Fibroblast of lung (primary cell): ENCODE measurements around the gene CAPN13. TPM values are rescaled to one million over a fixed set of nuclear protein-coding genes. Genes with fewer than 3 reads are reported as not detected.

ENCODE experiments used
- DNase-seq, 2 donors: peaks; one replicate each; pipeline versions ENCODE4 v3.0.0 to v3.0.0-alpha.2; 2010; ENCODE audit warnings: low read depth in 2 of 2
- H2AFZ ChIP-seq: 2 replicates; pipeline ENCODE4 v1.5.1; 2012; ENCODE audit warnings: low read length, control low read depth, inconsistent platforms
- H3K27ac ChIP-seq: 2 replicates; pipeline ENCODE4 v1.5.1; 2011; ENCODE audit warnings: low read length, control low read depth; ENCODE audit not compliant: insufficient read depth
- H3K27me3 ChIP-seq: 2 replicates; pipeline ENCODE4 v1.5.1; 2011; ENCODE audit warnings: mild to moderate bottlenecking, low read length; ENCODE audit not compliant: control insufficient read depth, insufficient read depth
- H3K36me3 ChIP-seq: 2 replicates; pipeline ENCODE4 v1.5.1; 2011; ENCODE audit warnings: low read length; ENCODE audit not compliant: control insufficient read depth, insufficient read depth
- H3K4me1 ChIP-seq: 2 replicates; pipeline ENCODE4 v1.5.1; 2011; ENCODE audit warnings: low read length; ENCODE audit not compliant: control insufficient read depth, insufficient read depth; ENCODE audit errors: extremely low read depth
- H3K4me2 ChIP-seq: 2 replicates; pipeline ENCODE4 v1.5.1; 2011; ENCODE audit warnings: low read length, control low read depth; ENCODE audit not compliant: insufficient read depth; ENCODE audit errors: extremely low read depth
- H3K4me3 ChIP-seq, 4 experiments: fragments of 200-600 bp in 1 of 4; sonication (generic) in 1 of 4; replicated peaks in 1 of 4; 2 replicates each; pipeline ENCODE4 v1.5.1; 2011 to 2016; ENCODE audit warnings: low read length in 4 of 4, low read depth in 3 of 4, mild to moderate bottlenecking in 3 of 4, control low read depth in 2 of 4, inconsistent platforms in 1 of 4, mixed read lengths in 1 of 4; ENCODE audit not compliant: insufficient read depth in 1 of 4; ENCODE audit errors: control extremely low read depth in 1 of 4
- H3K79me2 ChIP-seq: 2 replicates; pipeline ENCODE4 v1.5.1; 2012; ENCODE audit warnings: mild to moderate bottlenecking, low read length, inconsistent platforms; ENCODE audit not compliant: control insufficient read depth, insufficient read depth
- H3K9ac ChIP-seq: 2 replicates; pipeline ENCODE4 v1.5.1; 2011; ENCODE audit warnings: mild to moderate bottlenecking, low read length, control low read depth; ENCODE audit not compliant: insufficient read depth
- H3K9me3 ChIP-seq: 2 replicates; pipeline ENCODE4 v1.5.1; 2012; ENCODE audit warnings: low read depth, low read length; ENCODE audit not compliant: control insufficient read depth, insufficient read depth
- H4K20me1 ChIP-seq: 2 replicates; pipeline ENCODE4 v1.5.1; 2011; ENCODE audit warnings: low read length; ENCODE audit not compliant: control insufficient read depth, insufficient read depth; ENCODE audit errors: extremely low read depth
- EZH2 ChIP-seq: IDR thresholded peaks from 2 replicates; pipeline ENCODE4 v1.5.1; 2012; ENCODE audit warnings: low read length, control low read depth, mild to moderate bottlenecking; ENCODE audit errors: missing control alignments
- polyA plus RNA-seq, 2 donors: library from polyadenylated mRNA; depleted of rRNA in 1 of 2; stranded (reverse) in 1 of 2; unstranded in 1 of 2; fragments of >200 nt; gene quantifications; 2 replicates each; pipeline ENCODE4 v1.2.1, GENCODE V29; 2011 to 2012; ENCODE audit warnings: missing spikeins in 1 of 2
- total RNA-seq: library from RNA; depleted of rRNA; stranded (reverse); fragments of >200 nt; gene quantifications from 2 replicates; pipeline ENCODE4 v1.2.1, GENCODE V29; 2014
- TF ChIP-seq, protein P1 (sequence below), 2 donors: IDR thresholded peaks in 1 of 2; conservative IDR thresholded peaks in 1 of 2; 1 replicate in 1 of 2; 2 replicates in 1 of 2; pipeline ENCODE4 v1.5.1; 2011 to 2012; ENCODE audit warnings: low read length in 2 of 2, control low read depth in 1 of 2, inconsistent platforms in 1 of 2, low read depth in 1 of 2, mild to moderate bottlenecking in 1 of 2

CAPN13 gene
- total and polyA plus RNA-seq, 2 donors (not counting 1 experiment from before 2014, with no cell fraction given) = not detected

DNA sequence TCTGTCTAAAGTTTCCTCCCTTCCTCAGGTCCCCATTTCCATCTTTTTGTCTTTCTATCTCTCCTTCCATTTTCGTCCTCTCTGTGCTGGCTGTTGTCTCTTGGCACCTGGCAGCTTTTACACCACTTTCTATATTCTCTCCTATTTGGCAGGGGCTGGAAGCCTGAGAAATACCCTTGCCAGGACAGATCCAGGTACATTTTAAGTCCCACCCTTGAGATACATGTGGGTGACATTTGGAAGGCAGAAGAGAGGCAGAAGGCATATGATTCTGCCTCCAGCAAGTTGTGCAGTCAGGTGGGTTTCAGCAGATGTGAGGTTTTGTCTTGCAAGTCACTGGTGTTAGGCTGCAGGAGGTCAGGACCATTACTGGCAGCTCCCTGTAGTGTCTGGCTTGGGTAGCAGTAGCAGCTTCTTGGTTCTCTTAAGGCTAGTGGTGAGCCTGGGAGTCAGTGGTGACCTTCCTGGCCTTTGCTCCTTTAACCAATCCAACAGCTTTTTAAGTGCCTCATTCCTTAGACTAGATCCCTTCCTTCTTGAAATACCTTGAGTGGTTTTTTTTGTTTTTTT, 90.1 kb downstream of the CAPN13 start:
- no peaks in the 10 kb centered on the region for H3K79me2 ChIP-seq
- no peak overlapping the region for H3K4me2 ChIP-seq
- no peaks in the 10 kb centered on the region for H3K4me1 ChIP-seq
- no peak overlapping the region for H3K27ac ChIP-seq
- H3K4me3 ChIP-seq = no peak overlapping the region
- TF ChIP-seq, protein P1, sequence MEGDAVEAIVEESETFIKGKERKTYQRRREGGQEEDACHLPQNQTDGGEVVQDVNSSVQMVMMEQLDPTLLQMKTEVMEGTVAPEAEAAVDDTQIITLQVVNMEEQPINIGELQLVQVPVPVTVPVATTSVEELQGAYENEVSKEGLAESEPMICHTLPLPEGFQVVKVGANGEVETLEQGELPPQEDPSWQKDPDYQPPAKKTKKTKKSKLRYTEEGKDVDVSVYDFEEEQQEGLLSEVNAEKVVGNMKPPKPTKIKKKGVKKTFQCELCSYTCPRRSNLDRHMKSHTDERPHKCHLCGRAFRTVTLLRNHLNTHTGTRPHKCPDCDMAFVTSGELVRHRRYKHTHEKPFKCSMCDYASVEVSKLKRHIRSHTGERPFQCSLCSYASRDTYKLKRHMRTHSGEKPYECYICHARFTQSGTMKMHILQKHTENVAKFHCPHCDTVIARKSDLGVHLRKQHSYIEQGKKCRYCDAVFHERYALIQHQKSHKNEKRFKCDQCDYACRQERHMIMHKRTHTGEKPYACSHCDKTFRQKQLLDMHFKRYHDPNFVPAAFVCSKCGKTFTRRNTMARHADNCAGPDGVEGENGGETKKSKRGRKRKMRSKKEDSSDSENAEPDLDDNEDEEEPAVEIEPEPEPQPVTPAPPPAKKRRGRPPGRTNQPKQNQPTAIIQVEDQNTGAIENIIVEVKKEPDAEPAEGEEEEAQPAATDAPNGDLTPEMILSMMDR (conservative IDR thresholded peaks at IDR 0.05 in 1 of 2, IDR thresholded peaks at IDR 0.05 in 1 of 2; ENCODE audit: low read depth in 1 of 2, low read length in 2 of 2) = no peak
- no peak for TF ChIP-seq EZH2
- DNase-seq = no peak
- H3K9me3 ChIP-seq = no peaks in the 10 kb centered on the region
- H2AFZ ChIP-seq = no peak overlapping the region
- no peaks in the 10 kb centered on the region for H3K27me3 ChIP-seq
- no peaks in the 10 kb centered on the region for H4K20me1 ChIP-seq
- no peaks in the 10 kb centered on the region for H3K36me3 ChIP-seq
- no peak overlapping the region for H3K9ac ChIP-seq

DNA sequence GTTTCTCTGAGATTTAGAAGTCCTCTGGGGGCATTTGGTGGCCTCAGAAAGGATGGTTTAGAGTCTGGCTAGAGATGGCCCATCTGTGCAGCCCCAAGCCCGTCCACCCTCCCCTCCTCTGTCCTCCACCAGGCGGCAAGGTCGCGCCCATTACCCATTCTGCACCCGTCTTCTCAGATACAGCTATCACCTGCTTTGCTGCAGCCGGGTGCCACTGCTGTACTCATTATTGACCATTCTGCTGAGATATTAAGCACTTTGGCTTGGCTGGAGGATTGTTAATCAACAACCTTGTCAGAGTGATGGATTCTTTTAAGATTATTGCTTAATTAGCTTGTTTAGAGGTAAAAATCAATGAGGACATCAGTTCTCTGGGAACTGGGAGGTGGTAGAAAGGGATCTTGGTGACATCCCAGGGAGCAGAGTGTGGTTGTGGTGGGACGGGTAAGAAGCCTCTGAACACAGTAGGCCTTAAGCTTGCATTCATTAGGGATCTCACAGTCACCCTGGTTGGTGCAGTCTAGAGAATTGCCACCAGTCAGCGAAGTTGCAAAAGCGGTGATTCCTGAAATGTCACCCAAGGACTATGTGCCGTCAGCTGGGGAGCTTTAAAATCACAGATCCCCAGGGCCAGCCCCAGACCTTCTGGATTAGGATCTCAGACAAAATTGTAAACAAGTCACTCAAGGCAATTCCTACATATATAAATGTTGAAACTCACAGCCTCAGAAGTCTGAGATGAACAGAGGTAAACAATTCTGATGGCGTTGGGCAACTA, 90.9 kb downstream of the CAPN13 start:
- H3K4me3 ChIP-seq = no peak overlapping the region
- no peak overlapping the region for H3K27ac ChIP-seq
- no peak overlapping the region for H3K4me2 ChIP-seq
- TF ChIP-seq EZH2 = no peak
- H3K27me3 ChIP-seq = no peaks in the 10 kb centered on the region
- no peaks in the 10 kb centered on the region for H3K9me3 ChIP-seq
- no peaks in the 10 kb centered on the region for H4K20me1 ChIP-seq
- no peak for DNase-seq
- H3K79me2 ChIP-seq = no peaks in the 10 kb centered on the region
- no peak overlapping the region for H3K9ac ChIP-seq
- no peak overlapping the region for H2AFZ ChIP-seq
- H3K4me1 ChIP-seq = no peaks in the 10 kb centered on the region
- no peaks in the 10 kb centered on the region for H3K36me3 ChIP-seq

DNA sequence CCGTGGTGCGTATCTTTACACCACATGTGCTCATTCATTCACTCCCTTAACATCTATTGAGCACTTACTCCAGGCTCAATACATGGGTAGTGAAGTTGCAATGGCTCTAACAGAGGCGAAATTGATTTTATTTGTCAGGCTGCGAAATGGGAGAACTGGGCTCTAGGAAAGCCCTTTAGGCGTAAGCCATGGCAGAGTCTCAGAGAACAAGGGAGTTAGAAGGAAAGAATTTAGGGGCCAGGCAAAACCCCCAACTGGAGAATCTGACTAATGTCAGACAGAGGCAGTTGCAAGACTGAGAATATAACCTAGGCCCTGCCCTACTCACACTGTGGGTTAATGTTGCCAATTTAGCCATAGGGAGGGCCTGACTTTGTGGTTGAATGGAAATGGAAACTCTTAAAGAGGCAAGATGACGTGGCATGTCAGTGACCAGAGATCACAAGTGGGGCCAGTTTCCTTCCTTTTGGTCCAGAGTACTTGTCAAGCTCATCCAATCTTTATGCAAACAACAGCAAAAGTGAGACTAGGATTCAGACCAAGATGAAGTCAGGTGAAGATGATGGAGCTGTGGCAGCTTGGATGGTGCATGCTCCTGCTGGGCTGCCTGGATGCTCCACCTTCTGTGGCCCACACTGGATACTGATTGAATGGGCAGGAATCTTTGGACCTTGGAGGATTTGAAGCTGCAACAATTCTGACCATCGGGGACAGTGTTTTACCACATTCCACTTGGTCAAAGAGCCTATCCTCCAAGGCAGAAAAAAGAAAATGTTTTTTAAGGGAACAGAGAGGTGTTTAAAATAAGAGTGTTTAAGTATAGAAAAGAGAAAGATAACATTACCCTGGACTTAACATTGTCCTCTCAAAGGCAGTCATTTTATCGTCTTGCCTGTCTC, 92.2 kb downstream of the CAPN13 start:
- Histone ChIP-seq H3K36me3 (no peaks in the 10 kb centered on the region), H3K79me2 (no peaks in the 10 kb centered on the region), H3K27ac (no peak overlapping the region), H3K9ac (no peak overlapping the region), H3K27me3 (no peaks in the 10 kb centered on the region), H2AFZ (no peak overlapping the region), H4K20me1 (no peaks in the 10 kb centered on the region), H3K9me3 (no peaks in the 10 kb centered on the region), H3K4me1 (no peaks in the 10 kb centered on the region), H3K4me3 (no peak overlapping the region), H3K4me2 (no peak overlapping the region)
- TF ChIP-seq, protein P1 (conservative IDR thresholded peaks at IDR 0.05 in 1 of 2, IDR thresholded peaks at IDR 0.05 in 1 of 2; ENCODE audit: low read depth in 1 of 2, low read length in 2 of 2) = no peak
- no peak for TF ChIP-seq EZH2
- DNase-seq = no peak
